Measurements from ENCODE around the gene KCNJ8. TPM values are rescaled to one million over a fixed set of nuclear protein-coding genes. Genes with fewer than 3 reads are reported as not detected.

Gene KCNJ8
- total RNA-seq, 1 experiment from 2014 or later = not detected

DNA sequence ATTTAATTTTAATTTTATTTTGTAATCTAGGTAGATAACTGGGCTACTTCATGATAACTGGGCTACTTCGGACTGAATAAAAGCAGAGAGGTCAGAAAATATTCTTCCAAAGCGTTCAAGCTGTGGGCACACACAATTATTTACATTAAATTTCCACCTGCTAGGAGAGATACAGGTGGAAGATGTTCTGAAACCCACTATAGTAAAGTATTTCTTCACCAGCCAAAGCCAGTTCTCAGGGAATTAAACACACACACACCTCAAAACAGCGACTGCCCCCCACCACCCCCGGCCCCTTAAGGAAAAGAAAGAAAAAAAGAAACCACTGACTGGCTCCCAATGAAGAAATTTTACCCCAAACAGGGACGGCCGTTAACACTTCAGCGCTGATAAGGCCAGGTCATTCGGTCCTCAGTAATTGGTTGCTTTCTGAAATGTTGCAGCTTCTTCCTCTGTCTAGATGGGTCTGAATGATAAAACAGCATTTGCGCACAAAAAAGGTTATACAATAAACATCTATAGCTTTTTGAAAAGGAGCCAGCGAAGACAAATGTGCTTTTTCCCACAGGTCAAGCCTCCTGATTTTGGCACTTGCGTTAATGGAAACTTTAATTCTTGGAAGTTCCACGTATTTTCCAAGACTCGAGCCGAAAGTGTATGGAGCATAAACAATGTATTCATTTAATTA lies 771 bp upstream of the KCNJ8 start:
- H3K27ac ChIP-seq (ENCODE audit: low read length) = no peak overlapping the region
- no peaks in the 10 kb centered on the region for H3K9me3 ChIP-seq (ENCODE audit: control insufficient read depth, insufficient read depth, low read depth, low read length)
- H3K27me3 ChIP-seq (ENCODE audit: control insufficient read depth, insufficient read depth, low read length) = peaks cover 7% of the 10 kb centered on the region
- DNase-seq (ENCODE audit: low read depth, low spot score) (no peak), ATAC-seq (no peak)
- H3K36me3 ChIP-seq (ENCODE audit: control insufficient read depth, insufficient read depth, low read length) = no peaks in the 10 kb centered on the region
- H3K4me3 ChIP-seq (ENCODE audit: low read depth in 2 of 2, low read length in 2 of 2) = no peak overlapping the region
- intact Hi-C loops (cut with micrococcal nuclease; ENCODE audit: unreplicated experiment) = no loop called here
- BruUV-seq (replicated peaks) = no TSS peak
- in situ Hi-C loops (cut with HindIII; ENCODE audit: low pct_unique_long_range_greater_than_20kb, low sequenced_read_pairs) = no loop called here
- ChIA-PET CTCF (no interaction called here), POLR2A (no interaction called here)
- TF ChIP-seq TCF7L2 (IDR thresholded peaks at IDR 0.05; ENCODE audit: low read depth, low read length) (no peak), POLR2AphosphoS5 (IDR thresholded peaks at IDR 0.05; ENCODE audit: low read depth, low read length) (no peak), SIN3A (IDR thresholded peaks at IDR 0.05; ENCODE audit: borderline replicate concordance, insufficient read depth, low read depth, low read length) (no peak)
- TF ChIP-seq, protein P1, sequence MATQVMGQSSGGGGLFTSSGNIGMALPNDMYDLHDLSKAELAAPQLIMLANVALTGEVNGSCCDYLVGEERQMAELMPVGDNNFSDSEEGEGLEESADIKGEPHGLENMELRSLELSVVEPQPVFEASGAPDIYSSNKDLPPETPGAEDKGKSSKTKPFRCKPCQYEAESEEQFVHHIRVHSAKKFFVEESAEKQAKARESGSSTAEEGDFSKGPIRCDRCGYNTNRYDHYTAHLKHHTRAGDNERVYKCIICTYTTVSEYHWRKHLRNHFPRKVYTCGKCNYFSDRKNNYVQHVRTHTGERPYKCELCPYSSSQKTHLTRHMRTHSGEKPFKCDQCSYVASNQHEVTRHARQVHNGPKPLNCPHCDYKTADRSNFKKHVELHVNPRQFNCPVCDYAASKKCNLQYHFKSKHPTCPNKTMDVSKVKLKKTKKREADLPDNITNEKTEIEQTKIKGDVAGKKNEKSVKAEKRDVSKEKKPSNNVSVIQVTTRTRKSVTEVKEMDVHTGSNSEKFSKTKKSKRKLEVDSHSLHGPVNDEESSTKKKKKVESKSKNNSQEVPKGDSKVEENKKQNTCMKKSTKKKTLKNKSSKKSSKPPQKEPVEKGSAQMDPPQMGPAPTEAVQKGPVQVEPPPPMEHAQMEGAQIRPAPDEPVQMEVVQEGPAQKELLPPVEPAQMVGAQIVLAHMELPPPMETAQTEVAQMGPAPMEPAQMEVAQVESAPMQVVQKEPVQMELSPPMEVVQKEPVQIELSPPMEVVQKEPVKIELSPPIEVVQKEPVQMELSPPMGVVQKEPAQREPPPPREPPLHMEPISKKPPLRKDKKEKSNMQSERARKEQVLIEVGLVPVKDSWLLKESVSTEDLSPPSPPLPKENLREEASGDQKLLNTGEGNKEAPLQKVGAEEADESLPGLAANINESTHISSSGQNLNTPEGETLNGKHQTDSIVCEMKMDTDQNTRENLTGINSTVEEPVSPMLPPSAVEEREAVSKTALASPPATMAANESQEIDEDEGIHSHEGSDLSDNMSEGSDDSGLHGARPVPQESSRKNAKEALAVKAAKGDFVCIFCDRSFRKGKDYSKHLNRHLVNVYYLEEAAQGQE (IDR thresholded peaks at IDR 0.05; ENCODE audit: insufficient read depth in 1 of 2, low read depth in 2 of 2, low read length in 1 of 2) = no peak
- TF ChIP-seq, protein P2, sequence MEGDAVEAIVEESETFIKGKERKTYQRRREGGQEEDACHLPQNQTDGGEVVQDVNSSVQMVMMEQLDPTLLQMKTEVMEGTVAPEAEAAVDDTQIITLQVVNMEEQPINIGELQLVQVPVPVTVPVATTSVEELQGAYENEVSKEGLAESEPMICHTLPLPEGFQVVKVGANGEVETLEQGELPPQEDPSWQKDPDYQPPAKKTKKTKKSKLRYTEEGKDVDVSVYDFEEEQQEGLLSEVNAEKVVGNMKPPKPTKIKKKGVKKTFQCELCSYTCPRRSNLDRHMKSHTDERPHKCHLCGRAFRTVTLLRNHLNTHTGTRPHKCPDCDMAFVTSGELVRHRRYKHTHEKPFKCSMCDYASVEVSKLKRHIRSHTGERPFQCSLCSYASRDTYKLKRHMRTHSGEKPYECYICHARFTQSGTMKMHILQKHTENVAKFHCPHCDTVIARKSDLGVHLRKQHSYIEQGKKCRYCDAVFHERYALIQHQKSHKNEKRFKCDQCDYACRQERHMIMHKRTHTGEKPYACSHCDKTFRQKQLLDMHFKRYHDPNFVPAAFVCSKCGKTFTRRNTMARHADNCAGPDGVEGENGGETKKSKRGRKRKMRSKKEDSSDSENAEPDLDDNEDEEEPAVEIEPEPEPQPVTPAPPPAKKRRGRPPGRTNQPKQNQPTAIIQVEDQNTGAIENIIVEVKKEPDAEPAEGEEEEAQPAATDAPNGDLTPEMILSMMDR (IDR thresholded peaks at IDR 0.05) = no peak
- no peaks in the 10 kb centered on the region for H3K4me1 ChIP-seq (ENCODE audit: control insufficient read depth, insufficient read depth, low read length)

DNA sequence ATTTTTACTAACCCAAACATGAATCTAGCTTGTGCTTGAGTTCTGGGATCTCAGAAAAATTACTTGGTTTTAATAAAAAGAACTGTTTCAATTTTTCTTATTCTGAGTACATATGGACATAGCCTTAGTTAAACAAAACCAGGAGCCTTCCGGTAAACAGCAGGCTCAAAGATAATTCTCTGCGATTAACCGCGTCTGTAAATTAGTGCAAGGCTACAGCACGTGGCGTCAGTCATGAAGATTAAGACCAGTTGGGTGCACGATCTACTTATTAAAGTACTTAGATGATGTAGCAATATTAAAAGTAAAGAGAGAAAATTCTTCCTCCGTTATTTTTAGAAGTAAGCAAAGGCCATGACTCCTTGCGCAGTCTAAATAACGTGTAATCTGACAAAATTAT lies 700 bp downstream of the KCNJ8 start:
- no peak for ATAC-seq
- ChIA-PET CTCF (no interaction called here), POLR2A (no interaction called here)
- no peak for TF ChIP-seq TCF7L2 (IDR thresholded peaks at IDR 0.05; ENCODE audit: low read depth, low read length)
- no peak for TF ChIP-seq POLR2AphosphoS5 (IDR thresholded peaks at IDR 0.05; ENCODE audit: low read depth, low read length)
- TF ChIP-seq, protein P2 (IDR thresholded peaks at IDR 0.05) = no peak
- no peaks in the 10 kb centered on the region for H3K4me1 ChIP-seq (ENCODE audit: control insufficient read depth, insufficient read depth, low read length)
- H3K36me3 ChIP-seq (ENCODE audit: control insufficient read depth, insufficient read depth, low read length) = no peaks in the 10 kb centered on the region
- no TSS peak for BruUV-seq (replicated peaks)
- no peak overlapping the region for H3K4me3 ChIP-seq (ENCODE audit: low read depth in 2 of 2, low read length in 2 of 2)
- peaks cover 7% of the 10 kb centered on the region for H3K27me3 ChIP-seq (ENCODE audit: control insufficient read depth, insufficient read depth, low read length)
- H3K27ac ChIP-seq (ENCODE audit: low read length) = no peak overlapping the region
- DNase-seq (ENCODE audit: low read depth, low spot score) = no peak
- in situ Hi-C loops (cut with HindIII; ENCODE audit: low pct_unique_long_range_greater_than_20kb, low sequenced_read_pairs) (no loop called here), intact Hi-C loops (cut with micrococcal nuclease; ENCODE audit: unreplicated experiment) (no loop called here)
- no peaks in the 10 kb centered on the region for H3K9me3 ChIP-seq (ENCODE audit: control insufficient read depth, insufficient read depth, low read depth, low read length)
